ENCODE results near the gene GCNT4.

The GCNT4 gene

GRCh38 chr5:75045071-75045470, 7.3 kb downstream of the GCNT4 start:
- Histone ChIP-seq H3K36me3 (ENCODE audit: control insufficient read depth, insufficient read depth, low read length) (no peaks in the 10 kb centered on the region), H3K9me3 (ENCODE audit: control insufficient read depth, low read length) (no peaks in the 10 kb centered on the region), H3K4me3 (ENCODE audit: low read depth, low read length) (no peak overlapping the region), H3K27ac (no peak overlapping the region), H3K79me2 (peaks cover 18% of the 10 kb centered on the region), H2AFZ (no peak overlapping the region), H3K27me3 (ENCODE audit: control insufficient read depth, insufficient read depth, low read length) (no peaks in the 10 kb centered on the region), H3K9ac (no peak overlapping the region), H3K4me1 (peaks cover 3% of the 10 kb centered on the region), H3K4me2 (ENCODE audit: low read length) (no peak overlapping the region)
- TF ChIP-seq CTCF (IDR thresholded peaks at IDR 0.05), result no peak

- TF ChIP-seq CTCF (IDR thresholded peaks at IDR 0.05), result no peak
- no peaks in the 10 kb centered on the region for H3K36me3 ChIP-seq (ENCODE audit: control insufficient read depth, insufficient read depth, low read length)
- H3K27ac ChIP-seq, result no peak overlapping the region
Measured at GRCh38 chr5:75044406-75044805, 8.0 kb downstream of the GCNT4 start.

GRCh38 chr5:75043633-75044264, 8.6 kb downstream of the GCNT4 start:
- TF ChIP-seq CTCF (IDR thresholded peaks at IDR 0.05), result no peak
- H3K36me3 ChIP-seq (ENCODE audit: control insufficient read depth, insufficient read depth, low read length), result no peaks in the 10 kb centered on the region
- no peak overlapping the region for H3K27ac ChIP-seq
- H3K27me3 ChIP-seq (ENCODE audit: control insufficient read depth, insufficient read depth, low read length), result no peaks in the 10 kb centered on the region
- H3K9me3 ChIP-seq (ENCODE audit: control insufficient read depth, low read length), result no peaks in the 10 kb centered on the region
- peaks cover 3% of the 10 kb centered on the region for H3K4me1 ChIP-seq
- H3K4me2 ChIP-seq (ENCODE audit: low read length), result no peak overlapping the region
- peaks cover 7% of the 10 kb centered on the region for H3K79me2 ChIP-seq
- H3K4me3 ChIP-seq (ENCODE audit: low read depth, low read length), result no peak overlapping the region
- no peak overlapping the region for H2AFZ ChIP-seq
- no peak overlapping the region for H3K9ac ChIP-seq

More at GRCh38 chr5:75044406-75044805, 8.0 kb downstream of the GCNT4 start:
- Histone ChIP-seq H3K9ac (no peak overlapping the region), H2AFZ (no peak overlapping the region), H3K4me3 (ENCODE audit: low read depth, low read length) (no peak overlapping the region), H3K9me3 (ENCODE audit: control insufficient read depth, low read length) (no peaks in the 10 kb centered on the region), H3K79me2 (peaks cover 11% of the 10 kb centered on the region), H3K27me3 (ENCODE audit: control insufficient read depth, insufficient read depth, low read length) (no peaks in the 10 kb centered on the region), H3K4me1 (peaks cover 3% of the 10 kb centered on the region), H3K4me2 (ENCODE audit: low read length) (no peak overlapping the region)

- no peak for TF ChIP-seq CTCF (IDR thresholded peaks at IDR 0.05)
- Histone ChIP-seq H3K9me3 (ENCODE audit: control insufficient read depth, low read length) (no peaks in the 10 kb centered on the region), H3K9ac (no peak overlapping the region), H3K36me3 (ENCODE audit: control insufficient read depth, insufficient read depth, low read length) (no peaks in the 10 kb centered on the region), H3K27ac (no peak overlapping the region), H2AFZ (no peak overlapping the region), H3K4me2 (ENCODE audit: low read length) (no peak overlapping the region), H3K27me3 (ENCODE audit: control insufficient read depth, insufficient read depth, low read length) (no peaks in the 10 kb centered on the region), H3K79me2 (peaks cover 4% of the 10 kb centered on the region), H3K4me3 (ENCODE audit: low read depth, low read length) (no peak overlapping the region), H3K4me1 (peaks cover 3% of the 10 kb centered on the region)
Measured at GRCh38 chr5:75042522-75042921, 9.8 kb downstream of the GCNT4 start.

GRCh38 chr5:75040973-75041372, 11.4 kb downstream of the GCNT4 start:
- no peak for TF ChIP-seq CTCF (IDR thresholded peaks at IDR 0.05)
- Histone ChIP-seq H3K36me3 (ENCODE audit: control insufficient read depth, insufficient read depth, low read length) (no peaks in the 10 kb centered on the region), H3K4me1 (peaks cover 5% of the 10 kb centered on the region), H2AFZ (no peak overlapping the region), H3K79me2 (peaks cover 2% of the 10 kb centered on the region), H3K9me3 (ENCODE audit: control insufficient read depth, low read length) (no peaks in the 10 kb centered on the region), H3K9ac (no peak overlapping the region), H3K4me3 (ENCODE audit: low read depth, low read length) (no peak overlapping the region), H3K27ac (no peak overlapping the region), H3K27me3 (ENCODE audit: control insufficient read depth, insufficient read depth, low read length) (no peaks in the 10 kb centered on the region), H3K4me2 (ENCODE audit: low read length) (no peak overlapping the region)

Data from parathyroid adenoma (tissue), 2 donors.